Activated gamma-delta T cell treated with anti-CD3 and anti-CD28 coated beads, Interleukin-2, amount 50 U/mL, for 16 hours (primary cell): ENCODE measurements around the gene PGGT1B.

Experiments
- DNase-seq: peaks from one replicate; pipeline ENCODE4 v3.0.0-alpha.2; 2020; ENCODE audit warnings: low read depth

PGGT1B gene

GRCh38 chr5:115262321-115263077 lies at the start of gene PGGT1B:
PGGT1B (minus strand) TSS chr5:115262877; CDS start chr5:115262851, 26 bp downstream.
- peak; percentile 55 for DNase-seq

GRCh38 chr5:115309751-115310370 lies 47.2 kb upstream of the PGGT1B start:
- DNase-seq, result no peak

- no peak for DNase-seq
These were observed 46.1 kb upstream of the PGGT1B start for GRCh38 chr5:115308815-115309214.

DNA sequence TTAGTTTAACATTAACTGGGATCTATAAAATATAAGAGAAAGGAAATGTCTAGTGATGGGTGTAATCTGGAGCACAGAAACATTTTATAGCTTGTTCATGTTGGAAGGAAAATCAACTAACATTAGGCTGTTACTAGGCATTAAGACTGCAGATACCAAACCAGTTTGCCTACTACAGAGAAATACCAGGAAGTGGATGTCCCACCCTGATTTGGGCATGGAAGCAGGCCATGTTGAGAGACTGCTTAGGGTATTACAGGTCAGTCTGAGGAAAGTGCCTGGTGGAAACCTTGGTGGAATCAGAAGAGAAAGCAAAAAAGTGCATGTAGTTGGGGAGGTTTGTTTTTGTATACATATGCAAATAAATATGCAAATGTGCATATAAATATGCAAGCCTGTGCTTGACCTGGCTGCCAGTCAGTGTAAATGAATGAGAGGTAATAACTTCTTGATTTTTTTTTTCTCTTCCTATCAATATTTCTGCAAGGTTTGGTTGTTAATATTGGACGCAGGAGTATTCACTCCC lies 43.4 kb upstream of the PGGT1B start:
- no peak for DNase-seq

DNA sequence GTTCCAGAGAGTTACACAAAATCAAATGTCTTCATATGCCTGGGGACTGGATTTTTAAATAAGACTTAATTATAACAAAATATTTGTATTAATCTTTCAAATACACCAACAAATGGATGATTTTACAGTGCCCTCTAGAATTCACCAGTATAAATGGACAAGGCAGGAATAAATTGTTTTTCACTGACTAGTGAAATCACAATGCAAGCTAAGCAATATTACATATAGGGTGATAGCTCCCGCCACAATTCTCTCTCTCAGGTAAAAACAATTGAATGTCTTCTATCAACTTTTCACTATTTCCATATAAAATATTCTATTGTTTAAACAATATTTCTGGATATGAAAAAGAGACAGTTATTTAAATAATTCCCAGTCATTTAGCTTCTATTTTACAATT lies 41.8 kb upstream of the PGGT1B start:
- no peak for DNase-seq

DNA sequence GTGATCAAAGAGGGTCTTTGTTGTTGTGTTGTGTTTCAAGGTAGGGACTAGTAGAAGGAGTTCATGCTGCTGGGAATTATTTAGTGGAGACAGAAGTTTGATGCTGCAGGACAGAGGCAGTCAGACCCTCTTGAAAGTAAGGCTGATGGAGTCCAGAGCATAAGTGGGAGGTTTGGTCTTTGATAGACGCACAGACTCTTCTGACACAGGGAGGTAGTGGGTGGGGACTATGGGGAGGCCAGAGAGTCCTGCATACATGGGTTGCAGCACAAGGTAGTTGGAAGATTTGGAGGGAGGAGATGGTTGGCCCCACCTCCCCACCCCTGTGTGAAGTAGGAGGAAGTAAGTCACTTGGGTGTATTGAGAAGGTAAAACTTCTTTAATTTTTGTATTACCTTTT lies 36.1 kb upstream of the PGGT1B start:
- DNase-seq, result no peak

DNA sequence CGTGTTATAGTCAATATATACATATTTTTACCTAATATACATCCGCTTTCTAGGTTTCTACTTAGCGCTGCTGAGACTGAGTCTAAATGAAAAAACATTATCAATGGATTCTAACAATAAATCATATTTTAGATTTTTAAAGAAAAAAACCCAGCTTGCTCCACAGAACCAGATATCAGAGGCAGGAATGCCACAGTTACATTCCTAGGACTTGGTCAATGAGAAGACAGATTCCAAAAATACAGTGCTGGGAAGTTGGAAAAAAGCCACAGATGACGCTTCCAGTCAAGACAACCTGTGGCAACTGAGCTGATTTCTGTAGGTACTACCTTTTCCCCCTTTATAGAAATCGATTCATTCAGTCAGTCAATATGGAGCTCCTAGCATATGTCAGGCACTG lies 34.4 kb upstream of the PGGT1B start:
- no peak for DNase-seq

- DNase-seq, result peak; percentile 62
These were observed 33.7 kb upstream of the PGGT1B start, which contains the start of gene CCDC112 for GRCh38 chr5:115296124-115297022. CCDC112 (minus strand) TSS chr5:115296654; CDS start chr5:115296543, 111 bp downstream.

GRCh38 chr5:115295777-115296123 lies 33.1 kb upstream of the PGGT1B start:
- DNase-seq, result no peak

GRCh38 chr5:115291397-115291796 lies 28.7 kb upstream of the PGGT1B start:
- no peak for DNase-seq

GRCh38 chr5:115289104-115289503 lies 26.4 kb upstream of the PGGT1B start:
- DNase-seq, result no peak

GRCh38 chr5:115284021-115284420 lies 21.3 kb upstream of the PGGT1B start:
- DNase-seq, result no peak

DNA sequence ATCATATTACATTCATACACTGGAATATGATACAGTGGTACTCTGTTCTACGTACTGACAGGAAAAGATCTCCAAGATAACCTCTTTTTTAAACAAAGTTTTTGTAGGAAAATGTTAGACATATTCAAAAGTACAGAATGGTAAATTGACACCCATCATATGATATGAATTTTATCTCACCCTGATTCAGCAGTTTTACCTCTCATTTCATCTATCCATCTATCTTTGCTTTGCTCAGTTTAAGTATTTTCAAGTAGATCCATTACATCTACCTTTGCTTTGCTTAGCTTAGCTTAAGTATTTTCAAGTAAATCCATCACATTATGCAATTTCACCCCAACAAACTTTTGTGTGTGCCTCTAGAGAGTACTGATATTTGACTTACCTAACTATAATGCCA lies 19.5 kb upstream of the PGGT1B start:
- DNase-seq, result no peak

DNA sequence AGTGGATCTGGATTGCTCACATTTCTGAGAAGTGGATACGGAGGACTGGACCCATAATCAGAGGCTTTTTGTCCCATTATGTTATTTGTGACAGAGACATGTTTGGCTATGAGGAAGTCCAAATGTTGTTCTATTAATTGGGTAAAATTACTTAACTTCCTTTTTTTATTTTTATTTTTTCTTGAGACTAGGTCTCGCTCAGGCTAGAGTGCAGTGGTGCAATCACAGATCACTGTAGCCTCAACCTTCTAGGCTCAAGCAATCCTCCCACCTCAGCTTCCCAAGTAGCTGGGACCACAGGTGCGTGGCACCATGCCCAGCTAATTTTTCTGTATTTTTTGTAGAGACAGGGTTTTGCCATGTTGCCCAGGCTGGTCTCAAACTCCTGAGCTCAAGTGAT lies 11.9 kb upstream of the PGGT1B start:
- DNase-seq, result no peak

- DNase-seq, result no peak
These were observed 9.8 kb upstream of the PGGT1B start for GRCh38 chr5:115272297-115272958.

- DNase-seq, result no peak
These were observed 8.8 kb upstream of the PGGT1B start for GRCh38 chr5:115271295-115272050.

DNA sequence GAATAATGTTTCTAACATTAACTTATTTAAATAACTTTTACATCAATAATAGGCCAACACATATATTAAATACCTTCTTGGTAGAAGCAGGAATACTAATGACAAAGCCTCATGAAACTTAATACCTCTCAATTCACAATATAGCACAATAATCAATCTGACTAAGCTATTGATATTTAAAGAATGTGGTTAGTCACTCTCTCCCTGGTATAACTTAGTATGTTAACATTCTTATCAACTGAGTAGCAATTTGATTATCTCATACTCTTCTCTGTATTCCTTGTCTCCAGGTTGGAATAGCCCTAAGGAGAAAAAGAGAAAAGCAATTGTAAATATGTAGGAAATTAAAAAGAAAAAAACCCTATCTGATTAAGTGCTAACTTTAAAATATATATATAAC lies 4.9 kb upstream of the PGGT1B start:
- DNase-seq, result no peak

DNA sequence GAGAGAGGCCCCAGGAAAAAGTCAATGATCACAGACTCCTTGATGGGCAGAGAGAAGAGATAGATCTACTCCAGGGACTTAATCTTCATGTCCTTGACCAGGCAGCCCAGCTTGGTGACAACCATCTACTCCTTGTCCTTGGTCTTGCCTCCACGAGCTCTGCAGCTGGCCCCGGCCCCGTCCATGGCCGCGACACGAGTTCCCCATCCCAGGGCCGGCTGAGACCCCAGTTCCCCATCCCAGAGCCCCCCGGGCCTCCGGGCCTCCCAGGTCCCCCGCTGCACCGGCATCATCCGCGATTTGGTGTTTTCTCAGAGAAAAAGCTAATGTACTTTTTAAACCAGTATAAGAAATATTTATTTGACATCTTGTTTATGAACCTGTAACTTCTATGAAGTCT lies 2.5 kb upstream of the PGGT1B start:
- no peak for DNase-seq

- DNase-seq, result no peak
These were observed 2.1 kb upstream of the PGGT1B start for GRCh38 chr5:115264786-115265185.

DNA sequence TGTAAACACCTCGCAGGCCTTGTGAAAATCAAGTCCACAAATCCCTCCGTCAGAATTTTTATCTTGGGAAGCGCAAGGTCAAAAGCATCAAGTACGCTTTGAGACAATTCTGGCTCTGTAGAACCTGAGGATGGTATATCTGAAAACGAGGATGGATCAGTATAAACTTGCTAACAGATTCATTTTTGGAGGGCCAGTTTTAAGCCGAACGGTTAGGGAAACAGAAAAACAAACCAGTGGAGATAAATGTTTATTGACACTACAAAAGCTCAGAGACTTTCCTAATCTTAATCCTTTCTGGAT lies 352 bp upstream of the PGGT1B start:
- DNase-seq, result no peak

DNA sequence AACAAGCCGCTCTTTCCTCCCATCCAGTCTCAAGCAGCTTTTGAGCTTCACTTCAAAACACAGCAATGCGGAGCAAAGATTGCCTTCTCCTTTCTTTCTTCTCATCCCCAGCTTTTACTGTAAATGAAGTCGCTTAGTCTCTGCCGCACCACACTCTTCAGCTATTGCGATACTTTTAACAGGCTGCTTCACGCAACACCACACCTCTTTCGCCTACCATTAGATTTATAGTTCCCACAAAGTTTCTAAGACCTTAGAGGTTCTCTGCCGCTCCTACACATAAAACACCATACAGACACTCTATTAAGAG lies 711 bp downstream of the PGGT1B start:
- no peak for DNase-seq

- no peak for DNase-seq
These were observed 2.4 kb downstream of the PGGT1B start for GRCh38 chr5:115260248-115260647.
